HG03280 (cell line): ENCODE results near the gene NTRK2.

Experiments used
- ATAC-seq: cut with Tn5 transposase; IDR thresholded peaks from one replicate; pipeline ENCODE4 v1.9.1; 2021; ENCODE audit warnings: mild to moderate bottlenecking, moderate library complexity; ENCODE audit not compliant: unreplicated experiment

The NTRK2 gene

GRCh38 chr9:84845956-84846900, 176.7 kb downstream of the NTRK2 start:
- no peak for ATAC-seq

DNA sequence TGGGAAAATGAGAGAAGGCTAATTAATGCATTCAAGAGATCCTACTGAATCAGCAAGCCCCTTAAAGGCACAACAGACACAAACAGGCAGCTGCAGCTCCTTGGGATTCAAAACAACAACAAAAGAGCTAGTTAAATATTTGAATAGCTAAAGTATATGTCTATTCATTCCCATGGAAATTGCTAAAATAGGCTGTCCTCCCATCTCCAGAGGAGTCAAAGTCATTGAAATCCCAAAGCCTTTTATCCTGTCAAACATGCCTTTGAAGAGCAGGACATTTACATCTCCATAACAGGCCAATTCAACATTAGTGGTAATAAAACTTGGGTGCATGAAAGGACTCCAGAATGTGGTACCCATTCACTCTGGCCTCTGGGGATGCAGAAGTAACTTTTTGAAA, 177.4 kb downstream of the NTRK2 start:
- no peak for ATAC-seq

DNA sequence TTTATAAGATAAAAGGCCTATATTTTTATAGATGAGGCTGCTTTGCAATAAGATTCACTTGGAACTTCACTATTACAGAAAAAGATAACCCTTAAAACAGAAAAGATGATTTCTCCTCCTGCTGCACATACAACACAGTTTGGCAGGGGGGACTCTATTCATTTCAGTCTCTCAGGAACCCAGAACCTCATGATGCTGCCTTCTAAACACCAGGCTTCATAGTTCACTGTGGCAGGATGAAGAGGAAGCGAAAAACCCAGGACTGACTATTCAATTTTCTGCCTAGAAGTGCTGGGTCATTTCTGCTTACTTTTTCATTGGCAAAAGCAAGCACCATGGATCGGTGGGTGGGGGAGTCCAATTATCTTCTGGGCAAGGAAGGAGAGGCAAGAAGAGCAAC, 179.5 kb downstream of the NTRK2 start:
- ATAC-seq = no peak

DNA sequence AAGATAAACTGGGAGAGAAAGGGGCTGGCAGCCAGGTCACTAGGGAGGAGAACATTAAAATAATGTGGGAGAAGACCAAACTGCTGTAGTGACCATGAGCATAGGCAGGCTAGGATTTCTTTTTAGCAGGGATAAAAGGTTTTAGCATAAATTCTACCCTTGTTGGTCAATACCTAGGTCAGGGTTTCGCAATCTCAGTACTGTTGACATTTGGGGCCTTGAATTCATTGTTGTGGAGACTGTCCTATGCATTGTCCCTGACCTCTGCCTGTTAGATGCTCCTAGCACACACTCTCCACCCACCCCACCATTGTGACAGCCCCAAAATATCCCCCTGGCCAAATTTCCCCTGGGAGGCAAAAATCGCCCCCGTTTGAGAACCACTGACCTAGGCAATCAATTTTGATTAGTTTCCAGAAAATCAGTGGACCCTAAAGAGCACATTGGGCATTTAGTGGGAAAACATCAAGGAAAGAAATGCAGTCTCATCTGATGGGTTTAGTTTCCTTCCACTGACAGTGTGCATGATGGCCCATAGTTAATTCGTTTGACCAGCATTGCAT, 181.4 kb downstream of the NTRK2 start:
- ATAC-seq = no peak

GRCh38 chr9:84851935-84852585, 182.5 kb downstream of the NTRK2 start:
- ATAC-seq = no peak

- ATAC-seq = no peak
These were observed 183.2 kb downstream of the NTRK2 start for GRCh38 chr9:84852617-84853301.

GRCh38 chr9:84856181-84856632, 186.7 kb downstream of the NTRK2 start:
- no peak for ATAC-seq

GRCh38 chr9:84857211-84857610, 187.7 kb downstream of the NTRK2 start:
- no peak for ATAC-seq

- ATAC-seq = no peak
These were observed 188.8 kb downstream of the NTRK2 start for GRCh38 chr9:84858364-84858763.

- ATAC-seq = no peak
These were observed 191.0 kb downstream of the NTRK2 start for GRCh38 chr9:84860249-84861115.

GRCh38 chr9:84861455-84861854, 191.9 kb downstream of the NTRK2 start:
- ATAC-seq = no peak

DNA sequence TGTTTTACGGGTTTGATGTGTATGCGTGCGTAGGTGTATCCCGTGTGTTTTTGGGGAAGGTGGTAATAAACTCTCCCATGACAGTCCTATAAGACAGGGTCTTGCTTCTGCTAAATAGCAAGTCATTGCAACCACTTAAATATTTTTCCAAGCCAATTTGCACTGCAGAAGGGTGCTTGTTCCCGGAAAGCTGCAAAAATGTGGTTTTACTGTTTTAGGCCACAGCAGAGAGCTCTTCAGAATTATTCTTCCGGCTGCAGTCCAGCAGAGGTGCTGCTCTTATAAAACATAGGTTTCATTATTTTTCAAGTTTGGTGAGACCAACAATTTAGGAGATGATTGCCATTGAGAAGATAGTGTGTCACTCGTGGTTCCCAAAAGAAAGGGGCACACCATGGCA, 192.8 kb downstream of the NTRK2 start:
- ATAC-seq = no peak

GRCh38 chr9:84862810-84863287, 193.3 kb downstream of the NTRK2 start:
- ATAC-seq = no peak

GRCh38 chr9:84863372-84863771, 193.8 kb downstream of the NTRK2 start:
- no peak for ATAC-seq

DNA sequence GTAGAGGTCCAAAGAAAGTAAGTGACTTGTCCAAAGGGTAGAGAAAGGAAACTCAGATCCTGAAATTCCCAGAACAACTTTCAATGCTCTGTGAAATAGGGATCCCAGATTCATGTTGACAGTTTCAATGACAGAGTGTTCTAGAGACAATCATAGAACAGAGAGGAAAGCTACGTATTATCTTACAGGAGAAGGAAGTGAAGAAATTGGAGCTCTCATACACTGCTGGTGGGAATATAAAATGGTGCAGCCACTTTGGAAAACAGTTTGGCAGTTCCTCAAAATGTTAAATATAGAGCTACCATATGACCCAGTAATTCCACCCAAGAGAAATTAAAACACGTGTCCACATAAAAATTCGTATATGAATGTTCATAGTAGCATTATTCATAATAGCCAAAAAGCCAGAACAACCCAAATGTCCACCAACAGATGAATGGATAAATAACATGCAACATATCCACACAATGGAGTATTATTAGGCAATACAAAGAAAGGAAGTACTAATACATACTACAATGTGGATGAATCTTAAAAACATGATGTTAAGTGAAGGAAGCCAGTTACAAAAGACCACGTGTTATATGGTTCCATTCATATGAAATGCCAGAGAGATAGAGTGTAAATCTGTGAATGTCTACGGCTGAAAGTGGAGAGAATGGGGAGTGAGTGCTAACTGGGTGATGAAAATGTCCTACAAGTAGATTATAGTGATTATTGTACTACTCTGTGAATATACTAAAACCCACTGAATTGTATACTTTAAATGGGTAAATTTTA, 197.1 kb downstream of the NTRK2 start:
- ATAC-seq = no peak

GRCh38 chr9:84867186-84867585, 197.7 kb downstream of the NTRK2 start:
- ATAC-seq = no peak

GRCh38 chr9:84869091-84869490, 199.6 kb downstream of the NTRK2 start:
- ATAC-seq = no peak

- no peak for ATAC-seq
These were observed 202.5 kb downstream of the NTRK2 start for GRCh38 chr9:84871983-84872382.

GRCh38 chr9:84874022-84874421, 204.5 kb downstream of the NTRK2 start:
- ATAC-seq = no peak
